GM15510 (cell line): ENCODE measurements around the gene DGAT2L6.

Experiments used
- POLR2A ChIP-seq: IDR thresholded peaks from 3 replicates; pipeline ENCODE4 v1.6.1; 2011; ENCODE audit warnings: borderline replicate concordance; ENCODE audit not compliant: insufficient read length; ENCODE audit errors: extremely low read depth

The DGAT2L6 gene

GRCh38 chrX:70172221-70172620 lies 5.1 kb upstream of the DGAT2L6 start:
- TF ChIP-seq POLR2A = no peak

GRCh38 chrX:70172964-70173363 lies 4.3 kb upstream of the DGAT2L6 start:
- TF ChIP-seq POLR2A = no peak

DNA sequence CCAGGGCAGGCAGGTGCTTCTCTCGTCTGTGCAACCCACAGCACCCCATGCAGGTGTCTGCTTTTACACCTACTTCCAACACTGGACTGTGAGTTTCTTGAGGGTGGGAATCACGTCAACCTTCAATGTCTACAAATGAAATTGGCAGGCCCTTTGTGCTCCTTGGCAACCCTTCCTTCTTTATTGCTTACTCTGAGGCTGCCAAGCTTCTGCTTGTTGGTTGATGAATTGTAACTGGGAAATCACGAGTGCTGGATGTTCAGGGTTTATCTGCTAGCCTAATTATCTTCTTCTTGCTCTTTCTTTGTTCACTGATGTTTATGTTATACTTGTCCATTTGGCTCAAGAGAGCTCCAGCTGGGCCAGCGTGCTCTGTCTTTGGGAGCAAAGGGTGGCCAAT lies 2.5 kb upstream of the DGAT2L6 start:
- no peak for TF ChIP-seq POLR2A

DNA sequence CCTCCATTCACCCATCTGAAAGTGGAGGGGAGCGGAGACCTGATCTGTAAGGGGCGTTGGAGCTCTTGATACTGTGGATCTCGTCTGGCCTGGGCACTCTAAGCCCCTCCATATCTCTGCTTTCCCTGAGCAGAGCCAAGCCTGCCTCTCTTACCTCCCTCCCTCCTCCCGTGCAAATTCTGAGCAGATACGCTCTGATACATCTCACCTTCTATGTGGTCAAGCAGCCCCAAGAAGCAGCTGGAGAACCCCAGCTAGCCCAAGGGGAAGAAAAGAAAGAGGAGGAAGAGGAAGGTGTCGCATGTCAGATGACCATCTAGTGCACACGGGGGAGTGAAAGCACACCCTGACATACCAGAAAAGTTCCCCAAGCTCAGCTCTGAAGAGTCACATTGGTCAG lies 1.9 kb upstream of the DGAT2L6 start:
- TF ChIP-seq POLR2A = no peak

DNA sequence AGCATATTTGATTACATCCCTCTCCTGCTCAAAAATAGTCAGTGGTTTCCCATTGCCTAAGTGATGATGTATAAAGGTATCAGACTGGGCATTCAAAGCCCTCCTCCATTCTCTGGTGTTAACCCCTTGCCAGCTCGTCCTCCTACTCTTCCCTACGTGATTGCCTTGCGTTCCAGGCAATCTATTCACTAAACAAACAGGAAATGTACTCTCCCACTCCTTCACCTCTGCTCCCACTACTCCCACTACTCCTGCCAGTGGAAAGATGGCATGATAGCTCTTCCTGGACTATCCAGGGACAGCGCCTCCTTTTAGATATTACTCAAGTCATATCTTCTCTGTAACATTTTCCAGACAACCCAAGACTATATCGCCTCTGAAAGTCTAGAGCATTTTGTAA lies 5.8 kb downstream of the DGAT2L6 start:
- TF ChIP-seq POLR2A = no peak

GRCh38 chrX:70190225-70190624 lies 12.9 kb downstream of the DGAT2L6 start:
- TF ChIP-seq POLR2A = no peak

GRCh38 chrX:70196961-70197720 lies 19.9 kb downstream of the DGAT2L6 start:
- TF ChIP-seq POLR2A = no peak

- TF ChIP-seq POLR2A = no peak
These were observed 24.4 kb downstream of the DGAT2L6 start for GRCh38 chrX:70201732-70202131.

GRCh38 chrX:70208479-70208878 lies 31.2 kb downstream of the DGAT2L6 start:
- TF ChIP-seq POLR2A = no peak

- TF ChIP-seq POLR2A = no peak
These were observed 42.9 kb downstream of the DGAT2L6 start for GRCh38 chrX:70219938-70220764.

DNA sequence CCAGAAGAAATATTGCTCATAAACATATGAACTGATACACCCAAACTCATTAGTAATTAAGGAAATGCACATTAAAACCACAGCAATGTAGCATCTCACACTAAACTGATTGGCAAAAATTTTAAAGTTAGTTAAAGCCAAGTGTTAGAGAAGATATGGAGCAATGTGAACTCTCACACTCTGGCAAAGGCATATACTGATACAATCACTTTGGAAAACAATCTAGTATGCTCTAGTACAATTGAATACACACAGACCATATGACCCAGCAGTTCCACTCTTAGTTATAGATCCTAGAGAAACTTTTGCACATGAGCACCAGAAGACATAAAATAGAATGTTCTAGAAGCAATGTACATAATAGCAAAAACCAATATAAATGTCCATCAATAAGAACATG lies 48.8 kb downstream of the DGAT2L6 start:
- TF ChIP-seq POLR2A = no peak

GRCh38 chrX:70226687-70227086 lies 49.4 kb downstream of the DGAT2L6 start:
- TF ChIP-seq POLR2A = no peak

- TF ChIP-seq POLR2A = no peak
These were observed 54.4 kb downstream of the DGAT2L6 start for GRCh38 chrX:70231666-70232065.

DNA sequence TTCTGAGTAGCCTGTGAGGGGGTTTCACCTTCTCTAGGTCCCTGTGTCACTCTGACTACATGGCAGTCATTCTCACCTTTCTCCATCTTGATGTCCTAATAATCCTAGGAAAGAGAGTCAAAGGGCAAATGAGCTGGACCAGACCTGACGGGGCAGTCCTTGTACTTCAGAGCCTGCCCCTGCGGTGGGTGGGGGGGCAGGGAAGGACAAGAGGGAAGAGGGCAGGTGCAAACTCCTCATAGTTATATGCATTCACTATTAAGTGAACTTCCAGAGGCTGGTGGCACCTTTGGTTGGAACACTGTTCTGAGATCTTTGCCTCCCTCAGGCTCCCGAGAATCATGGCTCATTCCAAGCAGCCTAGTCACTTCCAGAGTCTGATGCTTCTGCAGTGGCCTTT lies 57.1 kb downstream of the DGAT2L6 start, which contains the start of gene AWAT1:
Gene AWAT1, plus strand, starts transcription at position 301 of the 400 bp plus-strand sequence. Its CDS starts 41 bp downstream, at position 342.
- no peak for TF ChIP-seq POLR2A

DNA sequence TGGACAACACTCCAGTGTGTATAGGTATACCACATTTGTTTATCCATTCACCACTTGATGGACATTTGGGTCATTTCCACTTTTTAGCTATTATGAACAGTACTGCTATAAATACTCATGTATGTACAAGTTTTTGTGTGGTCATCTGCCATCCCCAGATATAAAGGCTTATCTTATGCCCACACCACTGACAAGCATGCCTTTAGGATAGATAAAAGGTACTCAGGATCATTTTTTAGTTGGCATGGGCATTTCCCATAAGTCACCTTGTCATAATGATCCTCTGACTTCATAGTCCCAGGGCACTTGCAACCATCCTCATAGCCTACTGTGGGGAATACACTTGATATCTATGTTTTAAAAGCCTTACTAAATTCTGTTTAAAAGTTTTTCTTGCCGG lies 63.5 kb downstream of the DGAT2L6 start:
- no peak for TF ChIP-seq POLR2A

DNA sequence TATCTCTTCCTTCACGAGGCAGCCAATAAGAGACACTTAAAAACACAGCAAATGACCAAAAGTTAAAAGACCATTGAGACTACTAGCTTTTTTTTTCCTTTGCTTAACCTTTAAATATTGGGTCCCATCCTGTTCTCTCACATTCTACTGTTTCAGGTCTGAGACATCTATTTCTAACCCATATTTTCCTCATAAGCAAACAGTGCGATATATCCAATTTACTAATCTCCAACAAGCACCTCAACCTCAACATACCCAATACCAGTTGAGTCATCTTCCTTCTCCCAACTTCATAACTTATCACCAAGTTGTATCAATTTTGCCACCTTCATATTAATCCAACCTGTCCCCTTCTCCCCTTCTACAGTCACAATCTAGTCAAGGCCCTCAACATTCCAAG lies 64.2 kb downstream of the DGAT2L6 start:
- TF ChIP-seq POLR2A = no peak
